A549 (cell line): ENCODE data around the gene MUC6.
A peak's percentile ranks its signal among the peaks of the same experiment; 100 is the strongest.

ENCODE experiments used
- BHLHE40 ChIP-seq: IDR thresholded peaks from 2 replicates; pipeline ENCODE4 v1.6.1; 2012; ENCODE audit warnings: low read depth, low read length, inconsistent platforms
- CBX2 ChIP-seq: fragments of 200-600 bp; sonication (generic); IDR thresholded peaks from 2 replicates; pipeline ENCODE4 v1.6.1; 2016; ENCODE audit warnings: low read depth, mild to moderate bottlenecking, borderline replicate concordance
- CHD2 ChIP-seq: fragments of 150-350 bp; IDR thresholded peaks from 2 replicates; pipeline ENCODE4 v1.6.1; 2014; ENCODE audit warnings: low read length; ENCODE audit not compliant: partially characterized antibody
- CTCF ChIP-seq: fragments of >200 bp; sonication (Bioruptor Twin); formaldehyde crosslinking; IDR thresholded peaks from 3 replicates; pipeline ENCODE4 v1.5.1; 2016
- EP300 ChIP-seq, 2 experiments: fragments of >200 bp; sonication (Bioruptor Twin); formaldehyde crosslinking; IDR thresholded peaks; 2 replicates in 1 of 2; 3 replicates in 1 of 2; pipeline ENCODE4 v1.6.1; 2016 to 2017
- HOXB5 ChIP-seq: fragments of 250-450 bp; sonication (Bioruptor Pico); IDR thresholded peaks from 2 replicates; pipeline ENCODE4 v1.5.0; 2020; ENCODE audit warnings: mild to moderate bottlenecking, moderate library complexity
- JUN ChIP-seq, 2 experiments: fragments of >200 bp; sonication (Bioruptor Twin); formaldehyde crosslinking; IDR thresholded peaks; 2 replicates in 1 of 2; 3 replicates in 1 of 2; pipeline ENCODE4 v1.6.1; 2016 to 2017
- JUNB ChIP-seq: fragments of >200 bp; sonication (Bioruptor Twin); formaldehyde crosslinking; IDR thresholded peaks from 2 replicates; pipeline ENCODE4 v1.6.1; 2016
- MAFK ChIP-seq: fragments of 450-650 bp; IDR thresholded peaks from 2 replicates; pipeline ENCODE4 v1.6.1; 2014; ENCODE audit not compliant: partially characterized antibody
- POLR2A ChIP-seq: IDR thresholded peaks from 2 replicates; pipeline ENCODE4 v1.6.1; 2012; ENCODE audit warnings: mild to moderate bottlenecking, low read length
- POLR2AphosphoS2 ChIP-seq: conservative IDR thresholded peaks from 2 replicates; pipeline ENCODE4 v1.6.1; 2012; ENCODE audit warnings: low read length, improper control_type of control experiment, inconsistent platforms
- REST ChIP-seq: fragments of 200-600 bp; sonication (generic); IDR thresholded peaks from 2 replicates; pipeline ENCODE4 v1.6.1; 2016; ENCODE audit warnings: antibody characterized with exemption, mild to moderate bottlenecking, moderate library complexity
- RFX5 ChIP-seq: fragments of 450-650 bp; IDR thresholded peaks from 2 replicates; pipeline ENCODE4 v1.7.1; 2014; ENCODE audit warnings: antibody characterized with exemption, mild to moderate bottlenecking, moderate library complexity

GRCh38 chr11:1073261-1073724, 36.8 kb upstream of the MUC6 start:
- TF ChIP-seq CTCF, result no peak
- TF ChIP-seq BHLHE40, result no peak
- peak; percentile 29 to 64; a peak in 3 of 5 replicates for TF ChIP-seq EP300 (IDR thresholded peaks at IDR 0.05)
- peak in 1 of 2 experiments; percentile 72; a peak in 2 of 5 replicates for TF ChIP-seq JUN (IDR thresholded peaks at IDR 0.05)
- no peak for TF ChIP-seq CBX2
- no peak for TF ChIP-seq JUNB
- TF ChIP-seq POLR2A, result no peak
- TF ChIP-seq CHD2, result no peak
- no peak for TF ChIP-seq MAFK
- TF ChIP-seq POLR2AphosphoS2, result no peak
- TF ChIP-seq REST, result no peak
- peak; percentile 81 for TF ChIP-seq HOXB5 (CRISPR knock-in tag)
- no peak for TF ChIP-seq RFX5
